GM19193 (cell line): ENCODE data around the gene FCHSD2.

ENCODE experiments used
- POLR2A ChIP-seq: IDR thresholded peaks from 4 replicates; pipeline ENCODE4 v1.6.1; 2011; ENCODE audit not compliant: insufficient read depth, insufficient read length; ENCODE audit errors: extremely low read depth

The FCHSD2 gene

DNA sequence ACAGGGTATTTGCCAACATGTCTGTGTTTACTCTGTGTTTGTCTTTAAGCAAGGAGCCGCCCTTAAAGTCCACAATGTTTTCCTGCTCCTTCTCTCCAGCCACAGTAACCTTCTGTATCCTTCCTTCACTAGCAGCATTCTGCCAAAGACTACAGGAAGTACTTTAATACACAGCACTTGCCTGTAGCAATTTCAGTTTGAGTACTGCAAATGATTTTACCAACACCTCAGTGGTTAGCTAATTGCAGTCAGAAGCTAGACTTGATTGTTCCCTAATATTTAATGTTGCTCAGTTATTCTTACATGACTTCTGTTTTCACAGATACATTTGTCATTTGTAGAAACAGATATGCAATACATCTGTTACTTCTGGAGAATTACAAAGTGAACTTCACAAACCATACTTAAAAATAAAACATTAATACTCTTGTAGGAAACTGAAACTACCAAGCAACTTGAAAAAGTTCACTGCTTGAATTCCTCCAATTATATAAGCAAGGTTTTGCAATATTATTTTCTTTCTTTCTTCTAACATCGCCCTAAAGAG lies 69.1 kb downstream of the FCHSD2 start:
- TF ChIP-seq POLR2A, result no peak

DNA sequence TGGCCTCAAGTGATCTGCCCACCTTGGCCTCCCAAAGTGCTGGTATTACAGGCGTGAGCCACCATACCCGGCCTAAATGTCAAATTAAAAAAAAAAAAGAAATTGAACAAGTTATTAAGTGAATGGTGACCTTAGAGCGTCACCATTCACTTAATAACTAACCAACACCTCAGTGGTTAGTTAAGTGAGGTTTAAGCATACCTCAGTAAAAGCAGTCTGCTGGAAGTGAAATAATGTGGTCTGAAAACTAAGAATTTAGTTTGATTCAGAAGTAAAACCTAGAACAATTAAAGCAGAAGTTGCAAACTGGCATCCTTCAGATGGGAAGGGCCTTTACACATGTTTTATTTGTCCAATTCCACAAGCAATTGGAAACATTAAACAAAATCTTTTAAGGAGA lies 71.5 kb downstream of the FCHSD2 start:
- TF ChIP-seq POLR2A, result no peak

DNA sequence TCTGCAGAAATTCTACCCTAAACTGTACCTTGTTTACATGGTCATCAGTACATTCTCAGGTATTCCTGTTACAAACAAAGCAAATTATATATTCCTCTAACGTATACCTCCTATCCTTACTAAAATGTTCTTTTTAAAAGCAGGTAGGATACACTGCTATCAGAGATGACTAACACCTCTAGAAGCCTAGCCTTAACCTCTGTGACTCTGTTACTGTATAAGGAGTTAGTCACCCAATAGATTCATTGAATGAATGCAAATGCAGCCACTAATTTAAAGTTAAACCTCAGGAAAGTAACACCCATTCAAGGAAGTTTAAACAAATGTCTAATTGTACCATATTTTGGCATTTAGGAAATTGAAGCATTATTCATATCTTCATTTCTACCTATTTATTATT lies 82.2 kb downstream of the FCHSD2 start:
- no peak for TF ChIP-seq POLR2A

DNA sequence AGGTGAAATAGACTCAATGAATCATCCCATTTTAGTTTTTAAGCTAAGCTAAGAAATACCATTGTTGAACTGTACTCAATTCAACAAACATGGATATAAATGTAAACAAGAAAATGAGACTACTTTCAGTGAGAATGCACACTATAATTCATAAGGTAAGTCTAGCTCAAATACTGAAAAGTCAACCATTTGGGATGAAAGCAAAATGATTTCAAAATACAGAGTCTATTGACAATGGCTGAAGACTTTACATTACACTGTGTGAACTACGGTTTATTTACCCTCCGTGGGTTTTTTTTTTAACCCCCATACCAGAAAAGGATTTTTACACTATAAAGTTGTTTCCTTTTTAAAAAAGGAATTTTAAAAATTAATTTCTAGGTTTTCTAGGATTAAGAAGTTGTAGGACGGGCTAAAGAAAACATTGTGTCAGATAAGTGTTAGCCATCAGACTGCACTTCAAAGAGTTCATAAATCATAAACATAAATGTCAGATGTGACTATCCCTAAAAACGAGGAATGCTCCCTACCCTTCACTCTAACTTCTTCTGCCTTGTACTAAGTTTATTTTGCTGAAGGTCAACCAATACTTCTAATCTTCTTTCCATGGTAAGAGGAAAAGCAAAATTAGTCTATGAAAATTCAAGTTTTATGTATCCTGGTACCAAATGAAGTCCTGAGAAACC lies 83.0 kb downstream of the FCHSD2 start:
- no peak for TF ChIP-seq POLR2A

DNA sequence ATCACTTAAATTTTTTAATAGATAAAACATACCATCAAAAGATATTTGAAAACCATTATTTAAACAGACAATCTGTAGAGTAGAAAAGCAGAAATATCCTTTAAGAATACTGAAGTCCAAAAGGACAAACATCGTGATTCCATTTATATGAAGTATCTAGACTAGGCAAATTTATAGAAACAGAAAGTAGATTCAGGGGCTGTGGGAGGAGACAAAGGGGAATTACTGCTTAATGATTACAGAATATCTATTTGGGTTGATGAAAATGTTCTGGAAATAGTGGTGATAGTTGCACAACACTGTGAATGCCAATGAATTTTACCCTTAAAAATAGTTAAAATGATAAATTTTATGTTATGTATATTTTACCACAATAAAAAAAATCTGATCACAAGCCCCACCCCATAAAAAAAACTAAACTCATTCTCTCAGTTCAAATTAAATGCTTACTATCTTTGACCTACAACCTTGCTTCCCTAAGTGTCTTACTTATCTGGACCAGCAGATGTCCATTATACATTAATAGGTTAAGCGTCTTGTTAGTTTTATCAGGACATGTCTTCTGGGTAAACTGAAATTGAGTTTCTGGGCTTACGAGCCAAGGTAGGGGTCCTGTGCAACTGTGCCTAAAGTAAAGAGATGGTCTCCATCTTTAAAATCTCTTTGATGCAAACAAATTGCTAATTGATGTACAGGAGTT lies 86.3 kb downstream of the FCHSD2 start:
- no peak for TF ChIP-seq POLR2A

DNA sequence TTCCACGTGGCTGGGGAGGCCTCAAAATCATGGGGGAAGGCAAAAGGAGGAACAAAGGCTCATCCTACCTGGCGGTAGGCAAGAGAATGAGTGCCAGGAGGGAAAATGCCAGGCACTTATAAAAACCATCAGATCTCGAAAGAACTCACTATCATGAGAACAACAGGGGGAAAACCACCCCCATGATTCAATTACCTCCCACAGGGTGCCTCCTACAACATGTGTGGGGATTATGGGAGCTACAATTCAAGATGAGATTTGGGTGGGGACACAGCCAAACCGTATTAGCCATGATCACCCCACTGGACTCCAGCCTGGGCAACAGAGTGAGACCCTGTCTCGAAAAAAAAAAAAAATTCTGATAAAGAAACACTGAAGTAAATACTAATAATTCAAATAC lies 87.1 kb downstream of the FCHSD2 start:
- no peak for TF ChIP-seq POLR2A

DNA sequence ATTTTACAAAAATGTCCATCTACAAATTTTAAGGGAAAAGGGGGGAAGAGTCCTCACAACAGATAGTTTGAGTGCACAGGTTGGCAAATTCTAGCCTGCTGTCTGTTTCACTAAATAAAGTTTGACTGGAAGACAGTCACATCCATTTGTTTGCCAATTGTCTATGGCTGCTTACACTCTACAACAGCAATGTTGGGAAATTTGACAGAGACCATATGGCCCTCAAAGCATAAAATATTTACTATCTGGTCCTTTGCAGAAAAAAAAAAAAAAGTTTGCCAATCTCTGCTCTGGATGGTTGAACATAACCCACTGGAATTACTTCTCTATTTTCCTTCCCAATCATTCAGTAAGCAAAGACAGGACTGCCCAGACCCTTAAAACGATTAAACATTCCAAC lies 88.2 kb downstream of the FCHSD2 start:
- no peak for TF ChIP-seq POLR2A

DNA sequence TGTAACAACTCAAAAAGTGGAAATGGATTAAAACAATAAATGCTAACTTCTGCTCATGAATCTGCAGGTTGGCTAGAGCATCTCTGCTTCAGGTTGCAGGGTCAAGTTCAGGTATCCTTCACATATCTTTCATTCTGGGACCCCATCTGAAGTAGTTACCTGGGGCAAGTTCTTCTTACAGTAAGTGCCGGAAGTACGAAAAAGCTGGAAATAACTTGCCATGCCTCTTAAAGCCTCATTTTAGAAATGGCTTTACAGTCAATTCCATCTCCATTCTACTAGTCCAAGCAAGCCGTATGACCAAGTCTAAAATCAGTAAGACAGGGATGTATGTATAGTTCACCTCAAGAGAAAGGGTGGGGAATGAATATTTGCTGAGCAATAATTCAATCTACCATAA lies 93.7 kb downstream of the FCHSD2 start:
- no peak for TF ChIP-seq POLR2A

DNA sequence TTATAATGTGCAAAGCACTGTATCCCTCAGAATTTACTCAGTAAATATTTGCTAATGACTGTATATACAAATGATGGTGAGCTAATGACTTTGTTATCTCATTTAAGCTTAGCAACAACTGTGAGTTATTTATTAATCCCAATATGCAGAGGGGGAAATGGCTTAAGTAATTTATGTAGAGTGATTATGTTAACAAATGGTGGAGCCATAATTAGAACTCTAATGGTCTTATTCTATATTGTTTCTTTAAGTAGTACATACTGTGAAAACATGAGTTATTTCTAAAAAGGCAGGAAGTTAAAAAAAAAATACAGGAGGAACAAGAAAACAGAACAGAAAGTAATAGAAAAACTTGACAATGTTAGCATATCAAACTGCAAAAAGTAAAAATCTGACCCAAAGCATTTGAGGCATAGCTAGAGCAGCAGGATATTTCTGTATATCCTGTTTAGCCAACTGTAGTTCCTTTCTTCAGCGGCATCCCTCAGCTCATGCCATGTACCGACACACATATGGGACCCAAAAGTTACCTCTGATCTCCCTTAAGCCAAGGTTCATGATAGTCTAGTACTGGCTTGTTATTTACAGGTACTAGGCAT lies 94.2 kb downstream of the FCHSD2 start:
- no peak for TF ChIP-seq POLR2A

DNA sequence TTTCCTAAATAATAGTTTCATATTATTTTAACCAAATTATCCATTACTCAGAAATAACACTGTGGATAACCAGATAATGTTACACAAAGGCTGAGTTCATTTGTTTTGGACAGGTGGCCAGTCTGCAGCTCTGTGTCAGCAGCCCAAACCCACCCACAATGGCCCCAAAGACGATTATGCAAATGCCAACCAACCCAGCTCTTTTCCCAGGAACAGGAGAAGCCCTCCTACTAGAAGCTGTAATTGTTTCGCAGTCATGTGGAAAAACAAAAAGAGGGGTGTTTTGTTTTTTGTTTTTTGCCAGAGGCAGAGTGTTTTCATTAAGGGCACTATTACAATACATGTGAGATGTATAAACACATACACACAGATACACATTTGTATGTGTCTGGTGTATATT lies 102.1 kb downstream of the FCHSD2 start:
- no peak for TF ChIP-seq POLR2A

DNA sequence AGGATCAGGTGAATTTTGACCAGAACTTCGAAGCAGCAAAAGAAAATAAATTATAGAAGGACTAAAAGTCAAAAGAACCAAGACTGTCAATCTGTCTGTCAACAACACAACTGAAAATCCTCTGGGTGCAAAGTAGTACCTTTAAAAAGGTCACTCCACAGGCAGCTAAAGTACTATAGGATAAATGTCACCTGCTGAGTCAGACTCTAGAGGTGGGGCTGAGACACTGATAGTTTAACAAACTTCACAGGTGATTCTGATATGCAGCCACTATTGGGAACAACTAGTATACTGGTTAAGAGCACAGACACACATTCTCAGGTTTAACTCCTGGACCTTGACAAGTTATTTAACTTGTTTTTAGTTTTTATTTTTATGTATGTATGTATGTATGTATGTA lies 107.3 kb downstream of the FCHSD2 start:
- TF ChIP-seq POLR2A, result no peak

DNA sequence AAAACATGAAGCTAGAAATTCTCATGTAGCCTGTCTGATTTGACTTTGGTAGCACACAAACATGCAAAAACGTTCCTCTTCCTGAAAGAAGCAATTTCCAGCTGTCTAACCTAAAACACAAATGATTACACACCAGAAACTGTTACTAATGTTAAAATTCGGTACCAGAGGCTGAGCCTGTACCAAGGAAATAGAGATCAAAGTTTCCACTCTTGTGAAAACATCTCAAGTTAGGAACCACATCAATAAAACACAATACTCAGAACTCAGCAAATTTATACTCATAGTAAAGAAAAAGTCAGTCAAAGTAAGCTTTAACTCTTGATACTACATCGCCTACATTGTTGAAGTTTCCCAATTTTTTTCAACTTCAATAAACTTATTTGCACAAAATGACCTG lies 107.8 kb downstream of the FCHSD2 start:
- no peak for TF ChIP-seq POLR2A

DNA sequence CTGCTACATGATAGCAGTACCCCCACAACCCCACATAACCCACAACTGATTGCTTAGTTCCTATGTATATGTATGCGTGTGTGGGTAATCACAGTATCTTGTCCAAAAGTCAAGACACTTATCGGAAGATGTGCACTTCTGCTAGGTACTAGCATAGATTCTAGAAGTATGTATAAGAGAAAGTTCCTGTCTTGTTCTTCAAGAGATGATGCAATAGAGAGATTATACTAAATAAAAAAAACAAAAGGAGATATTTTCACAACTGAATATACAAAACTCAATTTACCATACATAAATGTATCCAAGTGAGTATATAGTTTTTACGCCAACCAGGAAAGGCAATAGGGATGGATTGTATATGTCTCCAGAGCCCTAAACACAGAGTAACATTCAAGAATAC lies 112.0 kb downstream of the FCHSD2 start:
- no peak for TF ChIP-seq POLR2A

DNA sequence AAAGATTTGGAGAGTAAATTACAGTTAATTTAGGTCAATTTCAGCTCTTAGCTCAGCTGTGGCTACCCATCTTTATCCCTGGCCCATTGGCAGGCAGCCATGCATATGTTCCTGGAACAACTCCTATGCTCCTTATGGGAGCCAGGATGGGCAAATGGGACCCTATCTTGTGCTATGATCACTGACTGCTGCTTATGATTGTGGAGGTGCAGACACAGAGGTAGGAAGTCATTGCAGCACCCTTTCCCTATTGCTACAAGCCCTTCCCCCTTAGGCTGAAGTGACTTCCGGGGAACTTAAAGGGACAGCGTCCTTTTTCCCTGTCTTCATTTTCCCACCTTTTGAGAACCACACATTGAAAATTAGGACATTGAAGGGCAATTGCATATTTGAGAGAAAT lies 112.7 kb downstream of the FCHSD2 start:
- TF ChIP-seq POLR2A, result no peak

DNA sequence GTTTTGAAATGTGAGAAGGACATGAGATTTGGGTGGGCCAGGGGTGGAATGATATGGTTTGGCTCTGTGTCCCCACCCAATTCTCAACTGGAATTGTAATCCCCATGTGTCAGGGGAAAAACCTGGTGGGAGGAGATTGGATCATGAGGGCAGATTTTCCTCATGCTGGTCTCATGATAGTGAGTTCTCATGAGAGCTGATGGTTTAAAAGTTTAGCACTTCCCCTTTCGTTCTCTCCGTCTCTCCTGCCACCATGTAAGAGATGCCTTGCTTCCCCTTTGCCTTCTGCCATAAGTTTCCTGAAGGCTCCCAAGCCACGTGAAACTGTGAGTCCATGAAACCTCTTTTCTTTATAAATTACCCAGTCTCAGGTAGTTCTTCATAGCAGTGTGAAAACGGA lies 113.5 kb downstream of the FCHSD2 start:
- TF ChIP-seq POLR2A, result no peak

DNA sequence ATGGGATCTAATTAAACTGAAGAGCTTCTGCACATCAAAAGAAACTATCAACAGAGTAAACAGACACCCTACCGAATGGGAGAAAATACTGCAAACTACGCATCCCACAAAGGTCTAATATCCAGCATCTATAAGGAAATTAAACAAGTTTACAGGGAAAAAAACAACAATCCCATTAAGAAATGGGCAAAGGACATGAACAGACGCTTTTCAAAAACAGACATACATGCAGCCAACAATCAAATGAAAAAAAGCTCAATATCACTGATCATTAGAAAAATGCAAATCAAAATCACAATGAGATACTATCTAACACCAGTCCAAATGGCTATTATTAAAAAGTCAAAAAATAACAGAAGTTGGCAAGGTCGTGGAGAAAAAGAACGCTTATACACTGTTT lies 117.5 kb downstream of the FCHSD2 start:
- TF ChIP-seq POLR2A, result no peak
